ENCODE measurements around the gene PFDN1.

Gene PFDN1

GRCh38 chr5:140317859-140318258, 15.0 kb upstream of the PFDN1 start:
- Mint-ChIP-seq H3K4me1 (no peaks in the 10 kb centered on the region), H3K4me3 (no peak overlapping the region), H3K27ac (no peak overlapping the region), H3K27me3 (no peaks in the 10 kb centered on the region), H3K9me3 (no peaks in the 10 kb centered on the region), H3K36me3 (no peaks in the 10 kb centered on the region)

GRCh38 chr5:140312791-140313189, 9.9 kb upstream of the PFDN1 start:
- Mint-ChIP-seq H3K4me3 (no peak overlapping the region), H3K27ac (no peak overlapping the region), H3K9me3 (no peaks in the 10 kb centered on the region), H3K4me1 (no peaks in the 10 kb centered on the region), H3K36me3 (no peaks in the 10 kb centered on the region), H3K27me3 (no peaks in the 10 kb centered on the region)

- Mint-ChIP-seq H3K27me3 (no peaks in the 10 kb centered on the region), H3K36me3 (no peaks in the 10 kb centered on the region), H3K27ac (no peak overlapping the region), H3K4me1 (no peaks in the 10 kb centered on the region), H3K9me3 (no peaks in the 10 kb centered on the region), H3K4me3 (no peak overlapping the region)
Measured at GRCh38 chr5:140312067-140312790, 9.3 kb upstream of the PFDN1 start.

GRCh38 chr5:140311011-140311467, 8.1 kb upstream of the PFDN1 start:
- Mint-ChIP-seq H3K9me3 (no peaks in the 10 kb centered on the region), H3K4me3 (no peak overlapping the region), H3K4me1 (no peaks in the 10 kb centered on the region), H3K27me3 (peaks cover 1% of the 10 kb centered on the region), H3K27ac (no peak overlapping the region), H3K36me3 (no peaks in the 10 kb centered on the region)

- H3K4me3 Mint-ChIP-seq: no peak overlapping the region
- H3K27ac Mint-ChIP-seq: no peak overlapping the region
- no peaks in the 10 kb centered on the region for H3K36me3 Mint-ChIP-seq
- no peaks in the 10 kb centered on the region for H3K9me3 Mint-ChIP-seq
- H3K27me3 Mint-ChIP-seq: peaks cover 1% of the 10 kb centered on the region
- H3K4me1 Mint-ChIP-seq: no peaks in the 10 kb centered on the region
Measured at GRCh38 chr5:140310434-140310833, 7.5 kb upstream of the PFDN1 start.

GRCh38 chr5:140309706-140310249, 6.9 kb upstream of the PFDN1 start:
- peaks cover 1% of the 10 kb centered on the region for H3K27me3 Mint-ChIP-seq

GRCh38 chr5:140305471-140305870, 2.6 kb upstream of the PFDN1 start:
- Mint-ChIP-seq H3K4me1 (peaks cover 27% of the 10 kb centered on the region), H3K27me3 (peaks cover 1% of the 10 kb centered on the region), H3K27ac (peak overlapping the region; percentile 38), H3K36me3 (peaks cover under 1% of the 10 kb centered on the region), H3K9me3 (no peaks in the 10 kb centered on the region), H3K4me3 (no peak overlapping the region)

More at GRCh38 chr5:140309706-140310249, 6.9 kb upstream of the PFDN1 start:
- no peak overlapping the region for H3K27ac Mint-ChIP-seq
- H3K36me3 Mint-ChIP-seq: no peaks in the 10 kb centered on the region
- no peaks in the 10 kb centered on the region for H3K4me1 Mint-ChIP-seq
- no peaks in the 10 kb centered on the region for H3K9me3 Mint-ChIP-seq
- H3K4me3 Mint-ChIP-seq: no peak overlapping the region

GRCh38 chr5:140303966-140304365, 1.1 kb upstream of the PFDN1 start:
- peaks cover 34% of the 10 kb centered on the region for H3K4me1 Mint-ChIP-seq
- no peak overlapping the region for H3K4me3 Mint-ChIP-seq
- no peak overlapping the region for H3K27ac Mint-ChIP-seq
- H3K9me3 Mint-ChIP-seq: no peaks in the 10 kb centered on the region
- peaks cover 1% of the 10 kb centered on the region for H3K27me3 Mint-ChIP-seq
- peaks cover 6% of the 10 kb centered on the region for H3K36me3 Mint-ChIP-seq

GRCh38 chr5:140301136-140301535, 1.8 kb downstream of the PFDN1 start:
- Mint-ChIP-seq H3K9me3 (no peaks in the 10 kb centered on the region), H3K4me1 (peaks cover 56% of the 10 kb centered on the region), H3K27ac (no peak overlapping the region), H3K27me3 (no peaks in the 10 kb centered on the region), H3K36me3 (peaks cover 15% of the 10 kb centered on the region), H3K4me3 (peak overlapping the region; percentile 16)

GRCh38 chr5:140299056-140299455, 3.8 kb downstream of the PFDN1 start:
- Mint-ChIP-seq H3K4me1 (peaks cover 77% of the 10 kb centered on the region), H3K27ac (no peak overlapping the region)

GRCh38 chr5:140298183-140298601, 4.7 kb downstream of the PFDN1 start:
- H3K36me3 Mint-ChIP-seq: peaks cover 15% of the 10 kb centered on the region
- H3K4me3 Mint-ChIP-seq: peak overlapping the region; percentile 11
- no peak overlapping the region for H3K27ac Mint-ChIP-seq
- no peaks in the 10 kb centered on the region for H3K27me3 Mint-ChIP-seq
- no peaks in the 10 kb centered on the region for H3K9me3 Mint-ChIP-seq
- peaks cover 84% of the 10 kb centered on the region for H3K4me1 Mint-ChIP-seq

More at GRCh38 chr5:140299056-140299455, 3.8 kb downstream of the PFDN1 start:
- H3K36me3 Mint-ChIP-seq: peaks cover 15% of the 10 kb centered on the region
- H3K4me3 Mint-ChIP-seq: no peak overlapping the region
- H3K9me3 Mint-ChIP-seq: no peaks in the 10 kb centered on the region
- no peaks in the 10 kb centered on the region for H3K27me3 Mint-ChIP-seq

GRCh38 chr5:140297283-140297682, 5.6 kb downstream of the PFDN1 start:
- H3K27me3 Mint-ChIP-seq: no peaks in the 10 kb centered on the region
- H3K4me3 Mint-ChIP-seq: no peak overlapping the region
- peaks cover 15% of the 10 kb centered on the region for H3K36me3 Mint-ChIP-seq
- no peaks in the 10 kb centered on the region for H3K9me3 Mint-ChIP-seq
- H3K4me1 Mint-ChIP-seq: peaks cover 84% of the 10 kb centered on the region
- no peak overlapping the region for H3K27ac Mint-ChIP-seq

GRCh38 chr5:140296289-140296688, 6.6 kb downstream of the PFDN1 start:
- H3K9me3 Mint-ChIP-seq: no peaks in the 10 kb centered on the region
- H3K27ac Mint-ChIP-seq: peak overlapping the region; percentile 14
- H3K27me3 Mint-ChIP-seq: no peaks in the 10 kb centered on the region
- H3K4me1 Mint-ChIP-seq: peaks cover 81% of the 10 kb centered on the region
- H3K4me3 Mint-ChIP-seq: no peak overlapping the region
- H3K36me3 Mint-ChIP-seq: peaks cover 15% of the 10 kb centered on the region

GRCh38 chr5:140295414-140295813, 7.5 kb downstream of the PFDN1 start:
- Mint-ChIP-seq H3K4me1 (peaks cover 80% of the 10 kb centered on the region), H3K4me3 (peak overlapping the region; percentile 35), H3K27me3 (no peaks in the 10 kb centered on the region), H3K9me3 (no peaks in the 10 kb centered on the region), H3K36me3 (peaks cover 17% of the 10 kb centered on the region), H3K27ac (no peak overlapping the region)

- H3K4me1 Mint-ChIP-seq: peaks cover 81% of the 10 kb centered on the region
- H3K9me3 Mint-ChIP-seq: no peaks in the 10 kb centered on the region
- H3K27me3 Mint-ChIP-seq: no peaks in the 10 kb centered on the region
- H3K27ac Mint-ChIP-seq: peak overlapping the region; percentile 30
- H3K4me3 Mint-ChIP-seq: no peak overlapping the region
- H3K36me3 Mint-ChIP-seq: peaks cover 13% of the 10 kb centered on the region
Measured at GRCh38 chr5:140294753-140295152, 8.1 kb downstream of the PFDN1 start.

- Mint-ChIP-seq H3K36me3 (peaks cover 15% of the 10 kb centered on the region), H3K27me3 (no peaks in the 10 kb centered on the region), H3K4me3 (no peak overlapping the region), H3K9me3 (no peaks in the 10 kb centered on the region), H3K4me1 (peaks cover 83% of the 10 kb centered on the region), H3K27ac (no peak overlapping the region)
Measured at GRCh38 chr5:140293849-140294100, 9.1 kb downstream of the PFDN1 start.
